A549 (cell line): ENCODE measurements around the gene ARPP21. TPM values are rescaled to one million over a fixed set of nuclear protein-coding genes. Genes with fewer than 3 reads are reported as not detected.

ENCODE experiments used
- polyA plus RNA-seq, 4 experiments: library from polyadenylated mRNA; depleted of rRNA in 3 of 4; stranded (reverse); fragments of >200 nt; fragmentation: RNase III in 1 of 4; extraction: RNeasy Plus Mini Kit Qiagen cat#74134 plus additional on column Dnase treatment in 1 of 4; gene quantifications; 2 replicates in 3 of 4; 3 replicates in 1 of 4; pipeline ENCODE4 v1.2.3, GENCODE V29; 2011 to 2017
- small RNA-seq, 6 experiments: library from RNA; depleted of rRNA; stranded (forward); fragments of <200 nt; gene quantifications; one replicate each; pipeline ENCODE3, GENCODE V24; 2012

ARPP21 gene
- polyA plus RNA-seq, 2 of the 4 experiments (the other 2 are of a cell fraction), result 0.03 TPM; not detected in 1

Small RNA genes within 50 kb of the gene (small RNA-seq; reads per million reads assigned to genes)
- gene MIR128-2, result 0.78 to 29.2 (median 7.9) reads per million in 6 experiments
